IMR-90 (cell line): ENCODE measurements around the gene MUC21. TPM values are rescaled to one million over a fixed set of nuclear protein-coding genes. Genes with fewer than 3 reads are reported as not detected.
"Not testable (repeated sequence)": the region's sequence is repeated elsewhere in the genome, so short reads cannot be mapped to it uniquely, and the experiment has no call there.

Experiments used
- ATAC-seq: fragments of 200-7000 bp; cut with Tn5 transposase; 2 replicates; pipeline ENCODE4 v1.9.1; 2020; ENCODE audit warnings: low read depth, mild to moderate bottlenecking, moderate library complexity
- BruUV-seq: library from RNA; stranded (reverse); fragments of 400-500 nt; replicated peaks from 2 replicates; lab custom pipeline; 2021; lab: Mats Ljungman, UMichigan
- CTCF ChIA-PET: fragments of 300-600 bp; formaldehyde crosslinking; extraction: SDS; loops from one replicate; lab custom pipeline; 2021; ENCODE audit warnings: antibody characterized with exemption; lab: Yijun Ruan, JAX
- POLR2A ChIA-PET: fragments of 300-600 bp; sonication (Branson Sonifier 250); formaldehyde crosslinking; loops from one replicate; lab custom pipeline; 2022; ENCODE audit warnings: antibody characterized with exemption; ENCODE audit not compliant: unreplicated experiment; lab: Charles Lee
- DNase-seq: peaks from one replicate; pipeline ENCODE4 v3.0.0; 2013
- H2AFZ ChIP-seq: replicated peaks from 2 replicates; pipeline ENCODE3; 2013; ENCODE audit warnings: low read length, mild to moderate bottlenecking; ENCODE audit not compliant: poor library complexity
- H2AK5ac ChIP-seq: 2 replicates; pipeline ENCODE4 v1.6.1; 2013; ENCODE audit warnings: low read depth, low read length, inconsistent platforms
- H2AK9ac ChIP-seq: replicated peaks from 2 replicates; pipeline ENCODE3; 2013; ENCODE audit warnings: mild to moderate bottlenecking, low read depth, low read length, moderate library complexity; ENCODE audit not compliant: poor library complexity
- H2BK120ac ChIP-seq: 2 replicates; pipeline ENCODE4 v1.6.1; 2013; ENCODE audit warnings: low read depth, low read length, inconsistent platforms
- H2BK15ac ChIP-seq: 3 replicates; pipeline ENCODE4 v1.6.1; 2013; ENCODE audit warnings: low read depth, low read length, inconsistent platforms
- H2BK20ac ChIP-seq: 2 replicates; pipeline ENCODE4 v1.6.1; 2013; ENCODE audit warnings: low read depth, mild to moderate bottlenecking, inconsistent platforms, low read length, moderate library complexity
- H2BK5ac ChIP-seq: 2 replicates; pipeline ENCODE4 v1.6.1; 2013; ENCODE audit warnings: mild to moderate bottlenecking, low read depth, low read length, inconsistent platforms; ENCODE audit not compliant: poor library complexity, severe bottlenecking
- H3K14ac ChIP-seq: replicated peaks from 2 replicates; pipeline ENCODE4 v1.6.1; 2013; ENCODE audit warnings: low read depth, low read length, inconsistent platforms
- H3K18ac ChIP-seq: 2 replicates; pipeline ENCODE4 v1.6.1; 2013; ENCODE audit warnings: low read depth, low read length, control low read depth
- H3K23ac ChIP-seq: 2 replicates; pipeline ENCODE4 v1.6.1; 2013; ENCODE audit warnings: low read depth, low read length, inconsistent platforms
- H3K27ac ChIP-seq: 2 replicates; pipeline ENCODE4 v1.5.1; 2013; ENCODE audit warnings: mild to moderate bottlenecking, control low read depth, low read length; ENCODE audit not compliant: insufficient read depth
- H3K27me3 ChIP-seq: 2 replicates; pipeline ENCODE4 v1.6.1; 2013; ENCODE audit warnings: low read length; ENCODE audit not compliant: control insufficient read depth, insufficient read depth
- H3K36me3 ChIP-seq: 2 replicates; pipeline ENCODE4 v1.6.1; 2013; ENCODE audit warnings: low read length, mixed read lengths; ENCODE audit not compliant: control insufficient read depth, insufficient read depth
- H3K4ac ChIP-seq: 2 replicates; pipeline ENCODE4 v1.6.1; 2013; ENCODE audit warnings: low read depth, low read length, inconsistent platforms
- H3K4me1 ChIP-seq: 2 replicates; pipeline ENCODE4 v1.6.1; 2013; ENCODE audit warnings: low read length, mixed read lengths; ENCODE audit not compliant: control insufficient read depth, insufficient read depth
- H3K4me2 ChIP-seq: 2 replicates; pipeline ENCODE4 v1.6.1; 2013; ENCODE audit warnings: low read depth, mild to moderate bottlenecking, control low read depth, low read length, moderate library complexity
- H3K4me3 ChIP-seq: 2 replicates; pipeline ENCODE4 v1.5.1; 2013; ENCODE audit warnings: low read depth, mild to moderate bottlenecking, control low read depth, low read length, moderate library complexity; ENCODE audit not compliant: insufficient read depth
- H3K56ac ChIP-seq: 2 replicates; pipeline ENCODE4 v1.6.1; 2013; ENCODE audit warnings: low read length, inconsistent platforms; ENCODE audit not compliant: insufficient read depth; ENCODE audit errors: extremely low read depth
- H3K79me1 ChIP-seq, 2 experiments: 2 replicates each; pipeline ENCODE4 v1.6.1; 2013; ENCODE audit warnings: low read length in 2 of 2, inconsistent platforms in 1 of 2, low read depth in 1 of 2
- H3K9ac ChIP-seq: 2 replicates; pipeline ENCODE4 v1.6.1; 2013; ENCODE audit warnings: low read depth, low read length, control low read depth
- H3K9me1 ChIP-seq: 2 replicates; pipeline ENCODE4 v1.6.1; 2013; ENCODE audit warnings: low read length, inconsistent platforms; ENCODE audit not compliant: insufficient read depth
- H3K9me3 ChIP-seq: 2 replicates; pipeline ENCODE4 v1.6.1; 2013; ENCODE audit warnings: low read length; ENCODE audit not compliant: control insufficient read depth, insufficient read depth
- H4K20me1 ChIP-seq: 2 replicates; pipeline ENCODE4 v1.6.1; 2013; ENCODE audit warnings: low read length, inconsistent platforms; ENCODE audit not compliant: insufficient read depth
- H4K5ac ChIP-seq: 2 replicates; pipeline ENCODE4 v1.6.1; 2013; ENCODE audit warnings: mild to moderate bottlenecking, low read depth, low read length, control low read depth
- H4K8ac ChIP-seq, 2 experiments: 2 replicates each; pipeline ENCODE4 v1.6.1; 2013; ENCODE audit warnings: low read depth in 2 of 2, low read length in 2 of 2, control low read depth in 1 of 2, inconsistent platforms in 1 of 2
- H4K91ac ChIP-seq: 2 replicates; pipeline ENCODE4 v1.6.1; 2013; ENCODE audit warnings: low read depth, low read length, inconsistent platforms; ENCODE audit not compliant: insufficient read depth
- WGBS, 2 experiments: methylation state at CpG; one replicate each; pipeline versions ENCODE4 v1.1.5 to v1.1.7; 2013; ENCODE audit warnings: missing lambda C conversion rate in 2 of 2; ENCODE audit not compliant: insufficient read length in 1 of 2; ENCODE audit errors: extremely low coverage in 2 of 2; 5-methylcytosine and 5-hydroxymethylcytosine counted together
- dilution Hi-C: fragments of 300-500 bp; cut with HindIII; formaldehyde crosslinking; loops from one replicate; pipeline ENCODE4 v1.14.3; 2018; ENCODE audit warnings: low sequenced_read_pairs; ENCODE audit not compliant: unreplicated experiment
- in situ Hi-C: fragments of 300-500 bp; cut with MboI; formaldehyde crosslinking; loops from 3 replicates; pipeline ENCODE4 v1.14.3; 2019; ENCODE audit warnings: low sequenced_read_pairs, inconsistent platforms, mixed read lengths
- intact Hi-C: fragments of 100-400 bp; cut with micrococcal nuclease; formaldehyde crosslinking; loops from 2 replicates; pipeline ENCODE4 v1.10.0; 2022
- polyA plus RNA-seq, 3 experiments: library from polyadenylated mRNA; depleted of rRNA; stranded (reverse); fragments of >200 nt; gene quantifications; 2 replicates each; pipeline ENCODE4 v1.2.3, GENCODE V29; 2012; ENCODE audit warnings: low replicate concordance in 1 of 3
- total RNA-seq: library from RNA; depleted of rRNA; stranded (reverse); fragments of >200 nt; gene quantifications from 2 replicates; pipeline ENCODE4 v1.2.3, GENCODE V29; 2012

Gene MUC21
- total and polyA plus RNA-seq, 2 of the 4 experiments (the other 2 are of a cell fraction) = not detected

DNA sequence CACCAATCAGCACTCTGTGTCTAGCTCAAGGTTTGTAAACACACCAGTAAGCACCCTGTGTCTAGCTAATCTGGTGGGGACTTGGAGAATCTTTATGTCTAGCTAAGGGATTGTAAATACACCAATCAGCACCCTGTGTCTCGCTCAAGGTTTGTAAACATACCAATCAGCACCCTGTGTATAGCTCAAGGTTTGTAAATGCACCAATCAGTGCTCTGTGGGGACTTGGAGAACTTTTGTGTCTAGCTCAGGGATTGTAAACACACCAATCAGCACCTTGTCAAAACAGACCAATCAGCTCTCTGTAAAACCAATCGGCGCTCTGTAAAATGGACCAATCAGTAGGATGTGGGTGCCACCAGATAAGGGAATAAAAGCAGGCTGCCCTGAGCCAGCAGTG is 33.9 kb downstream of the MUC21 start:
- dilution Hi-C loops, H3K27me3 ChIP-seq, H2AK9ac ChIP-seq, H3K14ac ChIP-seq, intact Hi-C loops, H3K4ac ChIP-seq, H4K5ac ChIP-seq, DNase-seq, H3K9ac ChIP-seq, H3K27ac ChIP-seq, in situ Hi-C loops, H3K23ac ChIP-seq, BruUV-seq, H3K4me2 ChIP-seq, H2AK5ac ChIP-seq, H2BK5ac ChIP-seq, H3K79me1 ChIP-seq, H3K36me3 ChIP-seq, H4K20me1 ChIP-seq, H2BK15ac ChIP-seq, ATAC-seq, H3K4me3 ChIP-seq, H3K9me3 ChIP-seq, H2BK120ac ChIP-seq, POLR2A ChIA-PET, H3K56ac ChIP-seq, H2AFZ ChIP-seq, H4K91ac ChIP-seq, H3K4me1 ChIP-seq, CTCF ChIA-PET, H4K8ac ChIP-seq, H3K18ac ChIP-seq, H3K9me1 ChIP-seq, H2BK20ac ChIP-seq: not testable (repeated sequence)
- WGBS, 2 experiments = no CpG with 5 or more reads among the region's 3 CpGs
